Right renal cortex interstitium (tissue), 3 donors: ENCODE data around the gene AKR7A3. TPM values are rescaled to one million over a fixed set of nuclear protein-coding genes. Genes with fewer than 3 reads are reported as not detected.
A peak's percentile ranks its signal among the peaks of the same experiment; 100 is the strongest.
"Not testable (repeated sequence)": the region's sequence is repeated elsewhere in the genome, so short reads cannot be mapped to it uniquely, and the experiment has no call there.

Source experiments
- DNase-seq, 3 donors: peaks; one replicate each; pipeline ENCODE4 v3.0.0-alpha.2; 2013; ENCODE audit warnings: low read depth in 3 of 3, low spot score in 2 of 3
- polyA plus RNA-seq, 3 donors: library from polyadenylated mRNA; unstranded; fragments of 120-200 nt; gene quantifications; one replicate each; pipeline ENCODE4 v1.2.1, GENCODE V29; 2013; ENCODE audit not compliant: insufficient read length in 3 of 3

Gene AKR7A3
- polyA plus RNA-seq, 3 donors, result 0.64 to 0.99 (median 0.96) TPM

DNA sequence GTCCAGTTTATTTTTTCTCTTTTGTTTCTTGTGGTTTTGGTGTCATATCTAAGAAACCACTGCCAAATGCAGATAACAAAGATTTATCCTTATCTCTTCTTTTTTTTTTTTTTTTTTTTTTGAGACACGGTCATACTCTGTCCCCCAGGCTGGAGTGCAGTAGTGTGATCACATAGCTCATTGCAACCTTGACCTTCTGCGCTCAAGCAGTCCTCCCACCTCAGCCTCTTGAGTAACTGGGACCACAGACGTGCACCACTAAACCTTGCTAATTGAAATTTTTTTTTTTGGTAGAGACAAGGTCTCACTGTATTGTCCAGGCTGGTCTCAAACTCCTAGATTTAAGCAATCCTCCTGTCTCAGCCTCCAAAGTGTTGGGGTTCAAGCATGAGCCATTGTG, 32.5 kb upstream of the AKR7A3 start:
- DNase-seq, result no peak

DNA sequence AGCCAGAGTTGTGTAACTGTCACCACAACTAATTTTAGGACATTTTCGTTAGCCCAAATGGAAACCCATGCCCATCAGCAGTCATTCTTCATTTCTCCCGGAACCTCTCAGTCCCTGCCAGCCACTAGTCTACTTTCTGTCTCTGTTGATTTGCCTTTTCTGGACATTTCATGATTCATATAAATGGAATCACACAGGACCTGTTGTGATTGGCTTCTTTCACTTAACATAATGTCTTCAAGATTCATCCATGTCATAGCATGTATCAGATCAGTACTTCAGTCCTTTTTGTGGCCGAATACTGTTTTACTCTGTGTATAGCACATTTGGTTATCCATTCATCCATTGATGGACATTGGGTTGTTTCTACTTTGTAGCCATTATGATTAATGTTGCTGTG, 30.6 kb upstream of the AKR7A3 start:
- DNase-seq, result no peak

DNA sequence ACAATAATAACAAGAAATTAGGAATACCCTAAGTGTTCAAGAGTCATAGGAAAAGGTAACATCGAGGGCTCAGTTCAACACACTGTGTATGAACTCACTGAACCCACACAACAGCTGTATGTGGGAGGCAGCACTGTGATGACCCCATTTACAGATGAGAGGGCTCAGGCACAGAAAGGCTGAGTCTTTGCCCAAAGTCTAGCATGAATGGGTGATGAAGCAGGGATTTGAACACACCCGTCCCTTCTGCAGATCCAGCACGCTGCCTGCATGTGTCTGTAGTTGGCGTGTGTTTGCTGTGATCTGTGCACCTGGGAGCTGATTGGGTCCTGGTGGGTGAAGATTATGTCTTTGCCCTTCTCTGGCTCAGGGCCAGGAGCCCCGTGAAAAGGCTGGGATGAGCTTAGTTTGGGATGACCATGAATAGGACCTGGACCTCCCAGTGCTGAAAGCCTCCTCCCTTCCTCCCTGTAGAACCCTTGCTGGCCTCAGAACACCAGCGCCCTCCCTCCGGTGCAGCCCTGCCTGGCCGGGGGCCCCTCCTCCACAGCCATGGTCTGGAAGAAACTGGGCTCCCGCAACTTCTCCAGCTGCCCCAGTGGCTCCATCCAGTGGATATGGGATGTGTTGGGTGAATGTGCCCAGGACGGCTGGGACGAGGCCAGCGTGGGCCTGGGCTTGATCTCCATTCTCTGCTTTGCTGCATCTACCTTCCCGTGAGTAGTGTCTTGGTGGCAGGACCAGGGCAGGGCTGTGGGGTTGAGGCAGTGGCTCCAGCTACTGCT, 28.7 kb upstream of the AKR7A3 start:
- DNase-seq, result no peak

DNA sequence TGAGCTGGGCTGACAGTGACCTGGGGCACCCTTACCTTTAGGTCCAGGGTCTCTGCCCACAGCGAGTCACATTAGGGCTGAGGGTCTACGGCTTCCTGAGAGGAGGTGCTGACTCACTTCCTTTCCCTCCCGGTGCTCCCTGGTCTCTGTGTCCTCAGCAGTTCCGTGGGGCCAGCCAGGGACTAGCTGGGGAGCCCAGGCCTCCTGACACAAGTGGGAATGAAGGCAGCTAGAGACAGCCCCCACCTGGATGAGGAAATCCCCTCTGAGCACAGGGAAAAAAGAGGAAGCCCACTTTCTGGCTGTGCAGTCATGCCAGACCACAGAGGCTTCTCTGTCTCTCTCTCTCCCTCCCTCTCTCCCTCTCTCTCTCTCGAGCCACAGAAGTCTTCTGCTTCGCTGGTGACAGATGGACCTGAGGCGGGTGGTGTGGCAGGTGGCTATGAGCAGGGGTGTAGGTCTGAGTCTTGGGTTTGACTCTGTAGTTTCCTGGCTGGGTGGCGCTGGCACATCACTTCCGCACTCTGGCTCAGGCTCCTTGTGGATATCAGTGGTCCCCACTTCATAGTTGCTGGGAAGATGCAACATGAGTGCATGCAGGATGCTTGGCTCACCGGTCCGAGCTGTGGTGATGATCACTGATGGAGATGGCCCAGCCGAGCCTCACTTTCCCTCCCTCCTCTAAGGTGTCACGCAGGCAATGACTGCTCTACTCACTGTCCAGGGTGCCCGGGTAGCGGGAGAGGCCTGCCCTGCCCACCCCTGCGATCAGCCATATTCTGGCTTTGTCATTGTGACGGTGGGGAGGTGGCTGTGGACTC, 27.0 kb upstream of the AKR7A3 start:
- DNase-seq, result no peak

DNA sequence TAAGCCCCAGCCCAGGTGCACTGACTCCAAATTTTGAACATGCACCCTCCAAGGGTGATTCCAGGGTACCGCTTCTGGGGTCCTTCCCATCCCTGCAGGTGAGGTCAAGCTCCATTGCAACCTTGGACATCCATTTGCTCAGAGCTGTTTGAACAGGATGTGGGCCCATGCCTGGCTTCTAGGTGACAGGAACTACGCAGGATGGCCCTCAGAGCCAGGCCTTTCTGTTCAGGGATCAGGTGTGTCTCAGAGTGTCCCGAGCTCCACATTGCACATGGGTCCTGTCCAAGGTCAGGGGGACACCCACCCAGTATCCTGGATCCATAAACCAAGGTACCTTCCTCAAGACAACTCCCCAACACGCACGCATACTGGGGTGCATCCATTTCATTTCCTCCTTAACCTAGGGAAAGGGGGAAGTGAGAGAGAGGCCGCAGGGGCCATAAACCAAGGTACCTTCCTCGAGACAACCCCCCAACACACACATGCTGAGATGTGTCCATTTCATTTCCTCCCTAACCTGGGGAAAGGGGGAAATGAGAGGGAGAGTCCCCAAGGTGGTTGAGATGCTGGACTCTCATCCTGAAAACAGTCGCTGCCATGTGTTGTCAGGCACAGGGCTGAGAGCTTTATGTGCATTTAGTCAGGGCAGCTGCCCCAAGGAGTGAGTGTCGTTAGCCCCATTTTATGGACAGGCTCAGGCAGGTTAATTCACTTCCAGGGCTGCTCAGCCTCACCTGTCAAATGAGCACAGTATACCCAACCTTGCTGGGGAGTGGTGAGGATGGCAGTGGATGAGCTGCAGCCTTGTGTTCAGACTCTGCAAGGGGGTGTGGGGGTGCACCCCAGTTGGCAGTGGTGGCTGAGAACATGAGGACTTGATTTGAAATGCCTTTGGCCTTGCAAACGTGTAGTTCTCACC, 25.7 kb upstream of the AKR7A3 start:
- no peak for DNase-seq

DNA sequence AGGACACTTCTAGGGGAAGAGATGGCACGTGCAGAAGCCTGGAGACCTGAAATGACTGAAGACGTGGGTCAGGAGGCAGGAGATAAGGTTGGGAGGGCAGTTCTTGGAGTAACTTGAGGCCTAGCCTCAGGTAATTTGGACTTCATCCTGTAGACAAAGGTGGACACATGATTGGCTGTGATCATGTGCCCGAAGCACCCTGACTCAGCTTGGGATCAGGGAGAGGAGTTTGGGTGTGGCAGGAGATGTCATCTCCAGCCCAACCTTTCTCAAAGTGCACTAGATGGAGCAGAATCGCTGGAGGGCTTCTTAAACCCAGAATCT, 25.0 kb upstream of the AKR7A3 start:
- no peak for DNase-seq

DNA sequence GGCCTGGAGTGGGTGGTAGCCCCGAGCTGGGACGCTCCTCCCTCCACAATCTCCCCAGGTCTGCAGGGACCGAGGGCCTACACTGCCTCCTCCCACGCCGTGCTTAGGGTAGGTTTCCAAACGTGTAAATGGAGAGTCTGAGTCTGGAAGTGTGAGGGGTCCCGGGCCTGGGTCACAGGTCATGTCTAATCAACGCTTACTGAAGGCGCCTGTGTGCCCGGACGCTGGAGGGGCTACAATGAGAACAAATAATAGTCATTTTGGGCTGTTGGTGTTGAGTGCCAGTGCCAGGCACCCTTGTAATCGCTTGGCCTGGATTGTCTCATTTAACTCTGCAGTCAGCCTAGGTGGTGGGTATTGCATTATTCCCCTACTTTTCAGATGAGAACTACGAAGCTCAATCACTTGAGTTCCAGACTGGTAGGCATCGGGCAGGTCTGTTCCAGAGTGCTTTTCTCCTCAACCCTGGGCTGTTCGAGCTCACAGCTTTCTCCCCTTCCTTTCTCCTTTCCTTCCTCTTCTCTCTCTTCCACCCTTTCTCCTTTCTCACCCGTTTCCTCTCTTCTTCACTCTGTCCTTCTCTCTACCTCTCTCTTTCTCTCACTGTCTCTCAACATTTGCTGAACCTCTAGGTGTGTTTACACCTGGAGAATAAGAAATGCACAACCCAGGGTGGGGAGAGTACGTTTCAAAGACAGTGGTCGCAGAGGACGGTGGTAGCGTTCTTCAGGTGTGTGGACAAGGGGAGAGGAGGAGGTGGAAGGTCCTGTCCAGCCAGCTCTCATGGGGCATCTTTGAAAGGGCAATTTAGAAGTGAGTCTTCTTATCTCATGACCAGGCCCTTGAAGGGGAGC, 24.4 kb upstream of the AKR7A3 start:
- DNase-seq, result peak in 1 of 3 donors; percentile 6

DNA sequence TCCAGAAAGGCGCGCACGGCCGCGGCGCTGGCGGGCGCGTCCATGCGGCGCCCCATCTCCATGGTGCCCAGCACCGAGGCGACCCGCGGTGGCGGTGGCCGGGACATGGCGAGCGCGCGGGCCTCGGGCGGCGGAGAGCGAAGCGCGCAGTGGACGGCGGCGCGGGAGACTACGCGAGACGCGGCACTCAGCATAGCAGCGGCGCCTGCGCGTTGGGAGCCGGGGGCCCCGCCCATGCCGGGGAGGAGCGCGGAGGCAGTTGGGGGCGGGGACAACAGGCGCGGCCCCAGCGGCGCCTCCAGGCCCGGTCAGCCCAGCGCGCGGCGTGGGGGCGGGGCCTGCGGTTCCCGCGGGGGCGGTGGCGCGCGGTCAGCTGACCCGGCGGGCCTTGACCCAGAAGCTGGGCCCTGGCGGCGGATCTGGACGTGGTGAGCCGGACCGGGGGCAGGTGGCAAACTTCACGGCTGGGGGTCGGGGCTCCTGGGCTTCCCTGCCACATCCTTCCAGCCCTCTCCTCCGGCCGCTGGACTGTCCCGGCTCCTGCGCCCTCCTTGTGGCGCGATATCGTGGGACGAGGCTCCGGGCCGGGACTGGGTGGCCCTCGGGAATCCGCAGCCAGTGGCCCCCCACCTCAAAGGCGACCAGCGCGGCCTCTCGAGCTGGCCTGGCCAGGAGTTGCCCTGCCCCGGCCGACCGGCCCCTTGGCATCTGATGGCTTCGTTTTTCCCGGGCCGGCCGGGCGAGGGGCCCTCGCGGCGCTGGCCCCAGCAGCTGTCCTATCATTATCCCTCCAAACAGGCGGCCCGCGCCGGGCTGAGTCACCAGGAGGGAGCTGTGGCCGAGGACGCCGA, 23.6 kb upstream of the AKR7A3 start, which contains the start of the genes AKR7A2 and SLC66A1:
Gene AKR7A2 (minus strand): TSS at position 214 of the 851 bp plus-strand sequence. CDS start 20 bp downstream, at position 194.
Gene SLC66A1 (plus strand): TSS at position 396 of the 851 bp plus-strand sequence. CDS start 5,352 bp downstream, outside the sequence.
- DNase-seq, result peak; percentile 67 to 85 (median 83)

DNA sequence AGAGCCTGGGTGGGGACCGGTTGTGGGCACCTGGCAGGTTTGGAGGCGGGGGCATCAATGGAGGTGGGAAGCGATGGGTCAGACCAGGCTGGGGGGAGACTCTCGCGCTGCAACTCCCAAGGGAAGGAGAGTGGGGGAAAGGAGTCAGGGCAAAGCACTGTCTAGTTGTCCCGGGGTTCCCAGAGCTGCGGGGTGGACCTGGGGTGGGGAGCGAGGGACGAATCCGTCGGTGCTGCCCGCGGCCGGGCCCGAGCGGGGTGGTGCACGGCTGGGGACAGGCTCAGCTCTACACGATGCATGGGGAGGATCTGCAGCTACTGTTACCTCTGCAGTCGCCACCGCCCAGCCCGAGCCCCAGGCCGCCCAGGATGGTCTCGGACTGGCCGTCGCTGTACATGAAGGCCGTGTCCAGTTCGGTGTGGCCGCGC, 22.9 kb upstream of the AKR7A3 start:
- peak in 1 of 3 donors; percentile 3 for DNase-seq

DNA sequence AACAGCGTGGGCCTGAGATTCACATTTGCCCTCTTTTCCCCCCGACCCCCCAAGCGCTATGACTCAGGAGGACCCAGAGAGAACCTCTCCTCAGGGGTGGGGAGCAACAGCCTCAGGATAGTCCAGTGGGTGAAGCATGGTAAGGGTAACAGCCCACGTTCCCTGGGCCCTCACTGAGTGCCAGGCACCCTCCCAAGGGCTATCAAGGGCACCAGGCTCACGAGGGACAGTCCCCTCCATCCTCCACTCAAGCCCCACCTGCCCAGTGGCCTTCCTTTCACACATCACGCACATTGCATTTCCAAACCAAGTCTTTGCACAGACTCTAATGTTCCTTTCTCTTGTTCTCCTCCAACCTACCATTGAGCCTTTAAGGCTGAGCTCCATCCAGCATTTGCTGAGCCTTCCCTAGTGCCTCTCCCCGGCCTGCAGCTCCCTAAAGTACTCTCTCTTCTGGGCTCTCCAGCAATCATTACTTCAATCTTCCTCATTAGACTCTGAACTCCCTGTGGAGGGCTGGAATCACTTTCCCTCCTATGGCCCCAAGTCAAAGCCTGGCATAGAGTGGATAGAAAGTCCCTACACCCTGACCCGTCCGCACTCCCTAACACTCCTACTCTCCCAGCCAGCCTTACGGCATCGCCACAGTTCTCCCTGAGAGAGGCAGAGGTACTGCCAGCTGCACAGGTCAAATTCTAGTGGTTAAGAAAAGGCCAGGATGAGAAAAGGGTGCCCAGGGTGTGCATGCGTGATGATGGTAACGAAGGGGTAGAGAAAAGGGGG, 22.3 kb upstream of the AKR7A3 start:
- peak in 1 of 3 donors; percentile 15 for DNase-seq

DNA sequence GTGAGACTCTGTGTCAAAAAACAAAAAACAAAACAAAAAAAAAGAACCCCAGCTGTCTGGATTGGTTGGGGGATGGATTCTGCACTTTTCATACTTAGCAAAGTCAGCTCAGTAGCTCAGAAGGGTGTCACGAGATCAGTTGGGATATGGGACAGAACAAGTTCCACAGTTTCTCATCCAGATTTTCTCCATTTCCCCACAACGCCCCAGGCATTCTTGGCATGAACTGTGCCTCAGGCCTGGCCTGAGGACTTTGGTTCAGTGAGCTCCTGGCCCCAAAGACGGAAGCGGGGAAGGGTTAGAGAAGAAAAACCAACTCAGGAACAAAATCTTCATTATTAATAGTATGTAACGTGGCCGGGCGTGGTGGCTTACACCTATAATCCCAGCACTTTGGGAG, 21.5 kb upstream of the AKR7A3 start:
- no peak for DNase-seq

DNA sequence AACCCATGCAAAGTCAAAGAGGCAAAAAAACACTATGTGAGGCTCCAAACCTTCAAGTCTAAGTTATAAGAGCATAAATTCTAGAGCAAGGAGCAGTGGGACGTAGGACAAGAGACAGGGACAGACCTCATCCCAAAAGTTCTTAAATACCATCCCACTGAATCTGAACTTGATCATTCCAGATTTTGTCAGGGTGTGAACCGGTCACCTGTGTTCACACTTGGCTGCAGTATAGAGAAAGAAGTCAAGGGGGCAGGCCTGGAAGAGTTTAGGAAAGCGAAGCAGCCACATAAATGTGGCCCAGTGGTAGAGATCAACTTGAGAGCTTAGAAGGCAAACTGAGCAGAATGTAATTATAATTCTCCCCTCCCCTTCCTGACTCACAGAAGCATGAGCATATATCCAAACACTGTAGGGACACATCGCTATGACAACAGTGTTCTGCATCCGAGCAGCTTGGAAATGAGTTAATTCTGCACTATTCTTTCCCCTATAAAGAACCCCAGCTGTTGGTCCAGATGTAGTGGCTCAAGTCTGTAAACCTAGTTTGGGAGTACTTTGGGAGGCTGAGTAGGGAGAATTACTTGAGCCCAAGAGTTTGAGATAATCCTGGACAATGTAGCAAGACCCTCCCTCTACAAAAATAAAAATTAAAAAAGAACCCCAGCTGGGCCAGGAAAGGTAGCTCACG, 20.7 kb upstream of the AKR7A3 start:
- DNase-seq, result no peak

DNA sequence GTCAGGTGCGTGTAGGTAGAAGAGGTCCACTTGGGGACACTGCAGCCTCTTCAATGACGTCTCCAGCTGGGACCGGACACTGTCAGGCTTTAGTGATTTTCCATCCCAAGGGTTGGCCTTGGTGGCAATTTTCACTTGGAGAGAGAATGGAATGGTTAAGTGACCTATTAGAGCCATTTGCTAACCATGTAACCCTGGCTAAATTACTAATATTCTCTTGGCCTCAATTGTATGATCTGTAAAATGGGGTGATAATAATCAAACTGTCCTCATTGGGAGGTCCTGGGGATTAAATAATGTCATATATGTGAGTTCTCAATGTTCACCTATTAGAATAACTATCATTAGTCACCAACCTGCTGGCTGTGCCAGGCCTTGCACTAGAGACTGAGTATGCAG, 19.9 kb upstream of the AKR7A3 start:
- DNase-seq, result no peak

DNA sequence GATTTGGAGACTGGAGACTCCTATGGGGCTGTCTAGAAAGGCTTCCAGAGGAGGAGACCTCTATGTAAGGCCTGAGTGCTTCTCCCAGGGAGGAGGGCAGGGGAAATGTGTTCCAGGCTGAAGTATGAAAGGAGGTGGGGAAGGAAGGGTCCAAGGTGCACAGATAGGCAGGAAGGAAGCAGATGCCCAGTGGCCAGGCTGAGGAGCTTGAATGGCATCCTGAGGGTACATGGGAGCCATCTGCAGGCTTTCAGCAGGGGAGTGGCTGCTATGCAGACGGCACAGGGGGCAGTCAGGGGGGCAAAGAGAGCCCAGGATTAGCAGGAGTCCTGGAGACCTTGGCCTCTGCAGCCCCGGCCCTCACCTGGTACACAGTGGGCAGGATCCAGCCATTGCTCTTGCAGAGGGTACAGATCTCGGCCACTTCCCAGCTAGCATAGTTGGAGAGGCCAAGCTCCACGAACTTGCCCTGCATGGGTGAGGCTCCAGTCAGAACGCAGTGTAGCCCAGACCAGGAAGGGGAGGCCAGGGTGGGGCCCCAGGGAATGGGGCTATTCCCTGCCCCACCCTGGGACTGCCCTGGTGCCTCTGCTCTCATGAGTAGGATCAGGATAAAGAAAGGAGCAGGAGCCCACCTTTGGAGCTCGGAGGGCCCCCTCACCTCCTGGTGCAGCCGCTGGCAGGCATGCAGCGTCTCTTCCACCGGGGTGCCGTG, 19.4 kb upstream of the AKR7A3 start:
- DNase-seq, result no peak

DNA sequence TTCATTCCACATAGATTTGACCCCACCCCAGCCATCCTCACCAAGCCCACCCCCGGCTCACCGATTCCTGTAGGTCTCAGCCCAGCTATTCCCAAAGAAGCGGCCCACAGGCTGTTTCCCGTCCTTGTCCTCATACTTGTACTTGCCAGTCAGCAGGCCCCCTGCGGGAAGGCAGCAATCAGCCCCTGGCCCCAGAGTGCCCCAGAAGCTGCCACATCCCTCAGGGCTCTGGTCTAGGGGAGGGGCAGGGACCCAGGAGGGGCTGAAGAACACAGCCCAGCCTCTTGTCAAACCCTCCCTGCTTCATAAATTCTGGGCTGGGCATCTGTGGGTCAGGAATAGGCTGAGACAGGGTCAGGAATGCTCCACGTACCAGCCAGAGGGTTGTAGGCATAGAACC, 18.4 kb upstream of the AKR7A3 start:
- no peak for DNase-seq

DNA sequence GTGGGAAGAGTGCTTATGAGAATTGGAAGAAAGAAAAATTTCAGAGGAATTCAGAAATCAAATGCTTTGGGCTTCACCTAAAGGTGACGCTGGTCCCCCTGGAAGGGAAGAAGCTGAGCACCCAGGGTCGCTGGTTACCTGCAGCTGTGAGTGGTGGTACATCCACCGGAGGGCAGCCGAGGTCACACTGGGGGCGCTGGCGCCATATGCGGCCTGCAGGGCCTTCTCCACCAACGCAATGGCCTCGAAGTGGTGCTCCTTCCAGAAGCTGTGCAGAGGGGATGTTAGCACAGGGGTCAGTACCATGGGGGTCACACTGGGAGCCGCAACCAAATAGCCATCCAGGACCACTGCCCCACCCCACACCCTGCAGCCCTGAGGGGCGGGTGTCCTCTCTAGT, 17.3 kb upstream of the AKR7A3 start:
- no peak for DNase-seq

DNA sequence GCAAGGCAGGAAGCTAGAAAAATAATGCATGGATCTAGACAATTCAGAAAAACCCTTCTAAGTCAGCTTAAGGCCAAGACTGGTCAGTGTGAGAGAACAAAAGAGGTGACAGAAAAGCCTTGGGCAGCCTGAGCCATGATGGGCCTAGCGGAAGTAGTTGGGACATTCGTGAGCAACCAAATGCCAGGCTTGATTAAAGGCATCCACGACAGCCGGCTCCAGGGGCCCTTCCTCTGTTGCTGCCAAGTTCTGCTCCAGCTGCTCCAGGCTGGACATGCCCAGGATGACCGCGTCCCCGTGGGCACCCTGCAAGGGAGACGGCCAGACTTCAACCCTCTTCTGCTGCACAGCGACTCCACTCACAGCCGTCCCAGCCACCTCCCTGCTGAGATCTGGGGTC, 15.5 kb upstream of the AKR7A3 start:
- DNase-seq, result not testable (repeated sequence)
